Stimulated activated CD4-positive, alpha-beta T cell treated with anti-CD3 and anti-CD28 coated beads, Interleukin-12 subunit alpha, Interleukin-12 subunit beta, amount 100 ng/mL, for 48 hours (primary cell): Measurements from ENCODE around the gene PROM2.

ENCODE experiments used
- DNase-seq, 3 donors: peaks; one replicate each; pipeline ENCODE4 v3.0.0-alpha.2; 2020; ENCODE audit warnings: low read depth in 2 of 3, low spot score in 1 of 3

PROM2 gene

DNA sequence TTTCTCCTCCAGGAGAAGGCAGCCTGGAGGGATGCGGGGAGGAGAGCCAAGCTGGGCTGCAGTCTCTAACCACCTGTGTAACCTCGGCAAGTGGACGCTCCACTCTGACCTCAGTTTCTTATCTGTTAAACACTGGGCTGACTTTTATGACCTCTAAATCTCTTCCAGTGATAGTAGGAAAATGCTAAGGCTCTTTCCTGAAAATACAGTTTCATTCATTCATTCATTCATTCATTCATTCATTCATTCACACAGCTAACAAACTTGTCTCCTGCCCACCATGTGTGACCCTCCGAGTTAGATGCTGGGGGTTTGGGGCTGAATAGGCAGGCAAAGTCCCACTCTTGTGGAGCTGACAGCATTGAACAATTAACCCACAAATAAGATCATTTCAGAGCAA, 9.3 kb downstream of the PROM2 start:
- no peak for DNase-seq

DNA sequence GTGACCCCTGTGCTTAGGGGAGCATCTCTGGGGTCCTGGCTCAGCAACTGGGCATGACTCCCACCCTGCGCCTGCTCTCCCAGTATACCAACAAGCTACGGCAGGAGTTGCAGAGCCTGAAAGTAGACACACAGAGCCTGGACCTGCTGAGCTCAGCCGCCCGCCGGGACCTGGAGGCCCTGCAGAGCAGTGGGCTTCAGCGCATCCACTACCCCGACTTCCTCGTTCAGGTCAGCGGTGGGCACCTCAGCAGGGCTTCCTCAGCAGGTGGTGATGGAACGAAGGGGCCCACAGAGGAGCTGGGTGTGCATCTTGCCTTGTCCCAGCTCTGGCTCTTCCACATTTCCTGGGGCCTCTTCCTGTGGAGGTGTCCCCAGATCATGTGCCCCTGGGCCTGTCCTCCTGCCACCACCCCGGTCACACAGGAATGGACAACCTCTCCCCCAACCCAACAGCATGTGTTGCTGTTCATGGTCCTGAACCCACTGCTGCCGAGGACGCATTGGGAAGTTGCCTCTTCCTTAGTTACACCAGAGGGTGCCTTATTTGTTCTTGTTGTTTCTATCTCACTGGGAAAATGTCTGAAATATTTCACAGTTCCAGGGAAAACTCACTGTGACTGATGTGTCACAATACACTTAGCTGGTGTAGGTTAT, 10.8 kb downstream of the PROM2 start:
- no peak for DNase-seq

DNA sequence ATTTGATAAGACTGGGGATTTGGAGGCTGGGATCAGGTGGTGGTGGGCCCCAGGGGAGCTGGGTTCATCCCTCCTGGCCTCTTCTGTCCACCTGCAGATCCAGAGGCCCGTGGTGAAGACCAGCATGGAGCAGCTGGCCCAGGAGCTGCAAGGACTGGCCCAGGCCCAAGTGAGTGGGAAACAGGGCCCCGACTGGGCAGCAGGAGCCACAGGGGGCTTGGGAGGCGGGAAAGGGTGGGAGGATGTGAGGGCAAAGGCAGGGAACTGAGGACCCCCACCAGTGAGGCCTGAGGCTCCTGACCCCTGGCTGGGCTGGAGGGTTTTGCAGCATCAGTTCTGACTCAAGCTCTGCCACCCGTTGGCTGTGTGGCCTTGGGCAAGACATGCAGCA, 11.3 kb downstream of the PROM2 start:
- no peak for DNase-seq

DNA sequence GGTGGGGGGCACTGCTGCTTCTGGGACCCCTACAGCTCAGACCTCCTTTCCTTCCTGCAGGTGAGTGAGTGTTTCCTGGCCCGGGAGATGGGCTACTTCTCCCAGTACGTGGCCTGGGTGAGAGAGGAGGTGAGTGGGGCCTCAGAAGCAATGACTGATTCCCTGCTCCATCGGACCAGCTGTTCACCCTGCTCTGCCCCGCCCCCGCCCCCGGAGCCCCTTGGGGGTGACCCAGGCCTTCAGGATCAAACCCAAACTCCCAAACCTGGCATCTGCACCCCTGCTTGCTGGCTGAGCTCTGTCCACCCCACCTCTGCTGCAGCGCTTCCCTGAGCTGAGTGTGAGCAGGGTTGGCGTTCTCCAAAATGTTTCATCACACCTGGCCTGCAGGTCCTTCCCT, 13.1 kb downstream of the PROM2 start:
- DNase-seq = no peak

DNA sequence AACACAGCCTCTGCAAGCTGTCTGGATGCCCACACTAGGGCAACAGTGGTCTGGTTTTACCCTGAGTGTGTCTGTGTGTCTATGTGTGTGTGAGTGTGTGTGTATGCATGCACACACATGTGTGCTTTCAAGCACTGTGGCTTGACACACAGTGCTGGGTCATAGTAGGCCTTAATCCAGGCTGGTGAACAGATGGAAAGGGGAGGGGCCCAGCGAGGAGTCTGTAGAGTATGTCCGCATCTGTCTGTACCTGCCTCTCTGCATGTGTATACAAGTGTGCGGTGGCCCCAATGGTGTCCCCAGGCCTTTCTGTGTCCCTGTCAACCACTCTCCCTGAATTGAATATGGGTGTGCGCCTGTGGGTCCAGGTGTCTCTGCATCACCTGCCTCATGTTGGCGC, 13.6 kb downstream of the PROM2 start:
- no peak for DNase-seq

DNA sequence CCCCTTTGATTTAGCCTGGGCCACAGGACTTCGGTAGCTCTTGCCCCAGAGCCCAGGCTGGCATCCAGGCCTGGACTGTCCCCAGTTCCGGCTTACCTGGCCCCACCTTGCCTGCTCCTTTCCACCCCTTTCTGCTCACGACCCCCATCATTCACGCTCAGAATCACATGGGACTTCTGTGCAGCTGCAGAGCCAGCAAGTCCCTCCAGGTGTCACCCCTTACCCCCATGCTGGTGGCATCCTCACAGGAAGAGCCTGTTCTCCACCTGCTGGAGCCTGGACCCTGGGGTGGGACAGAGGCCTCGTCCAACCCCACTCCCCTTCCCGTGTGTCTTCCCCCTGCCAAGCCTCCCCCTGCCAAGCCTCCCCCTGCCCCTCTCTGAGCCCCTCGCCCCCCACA, 15.0 kb downstream of the PROM2 start:
- DNase-seq = no peak

DNA sequence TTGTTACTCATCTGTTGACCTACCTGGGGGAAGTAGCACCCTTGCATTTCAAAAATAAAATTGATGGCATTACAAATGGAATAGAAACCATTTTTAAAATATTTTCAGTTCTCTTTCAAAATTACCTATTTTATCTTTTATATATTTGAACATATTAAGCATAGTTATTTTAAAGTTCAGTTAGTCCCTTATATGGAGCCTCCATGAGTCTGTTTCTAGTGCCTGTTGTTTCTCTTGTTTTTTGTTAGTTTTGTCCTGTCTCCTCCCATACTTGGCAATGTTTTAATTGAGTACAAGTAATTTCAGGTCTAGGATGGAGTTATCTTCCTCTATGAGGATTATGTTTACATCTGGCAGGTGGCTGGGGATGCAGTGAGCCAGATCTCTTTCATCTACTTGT, 17.0 kb downstream of the PROM2 start:
- no peak for DNase-seq

DNA sequence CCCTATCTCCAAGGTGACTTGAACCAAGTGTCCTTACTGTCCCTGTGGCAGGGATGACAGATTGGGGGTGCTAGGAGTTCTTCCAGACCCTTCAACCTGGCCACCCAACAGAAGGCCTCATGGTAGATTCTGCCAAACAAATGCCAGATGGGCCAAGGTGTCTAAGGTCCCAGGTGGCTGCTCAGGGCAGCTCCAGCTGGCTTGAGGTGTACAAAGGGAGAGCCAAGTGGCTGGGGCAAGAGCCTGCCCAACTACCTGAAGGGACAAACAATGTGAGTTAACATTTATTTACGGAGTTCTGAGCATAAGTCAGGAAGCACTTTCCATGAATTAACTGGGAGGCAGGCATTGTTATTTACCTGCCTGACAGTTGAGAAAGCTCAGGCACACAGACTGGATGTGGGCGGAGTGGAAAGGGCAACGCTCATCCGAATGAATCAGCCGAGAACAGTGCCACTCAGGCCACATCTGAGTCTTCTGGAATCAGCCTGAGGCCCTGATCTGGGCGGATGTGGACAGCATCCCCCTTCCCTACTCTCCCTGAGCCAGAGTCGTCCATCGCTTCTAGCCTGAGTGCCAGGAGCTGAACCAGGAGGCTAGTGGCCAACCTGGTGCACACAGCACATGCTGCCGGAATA, 18.5 kb downstream of the PROM2 start:
- no peak for DNase-seq

DNA sequence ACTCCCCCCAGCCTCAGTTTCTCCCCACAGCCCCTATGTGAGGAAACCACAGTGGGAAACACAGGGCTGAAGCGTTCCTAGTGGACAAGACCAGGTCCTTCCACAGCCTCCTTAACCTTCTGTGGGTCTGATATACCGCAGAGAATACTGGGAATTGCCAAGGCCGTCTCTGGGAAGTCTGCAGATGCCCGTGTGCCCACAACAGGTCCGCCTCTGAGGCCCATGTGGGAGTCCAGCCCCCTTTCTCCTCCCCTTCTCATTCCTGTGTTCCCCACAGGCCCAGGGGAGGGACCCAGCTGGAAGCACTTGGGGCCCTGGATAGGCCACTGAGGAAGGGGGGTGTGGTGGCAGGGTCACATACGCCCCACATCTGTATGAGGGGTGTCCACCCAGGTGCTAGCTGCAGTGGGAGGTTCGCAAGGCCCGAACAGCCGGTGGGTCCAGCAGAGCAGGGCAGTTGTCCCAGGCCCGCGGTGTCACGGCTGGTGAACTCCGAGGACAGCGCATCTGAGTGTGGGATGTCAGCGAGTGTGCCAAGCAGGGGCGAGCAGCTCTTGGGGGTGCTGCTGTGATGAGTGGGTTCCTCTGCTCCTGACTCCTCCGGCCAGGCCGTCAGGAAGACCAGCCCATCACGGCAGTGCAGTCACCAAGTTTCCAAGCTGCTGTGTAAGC, 20.5 kb downstream of the PROM2 start:
- no peak for DNase-seq

DNA sequence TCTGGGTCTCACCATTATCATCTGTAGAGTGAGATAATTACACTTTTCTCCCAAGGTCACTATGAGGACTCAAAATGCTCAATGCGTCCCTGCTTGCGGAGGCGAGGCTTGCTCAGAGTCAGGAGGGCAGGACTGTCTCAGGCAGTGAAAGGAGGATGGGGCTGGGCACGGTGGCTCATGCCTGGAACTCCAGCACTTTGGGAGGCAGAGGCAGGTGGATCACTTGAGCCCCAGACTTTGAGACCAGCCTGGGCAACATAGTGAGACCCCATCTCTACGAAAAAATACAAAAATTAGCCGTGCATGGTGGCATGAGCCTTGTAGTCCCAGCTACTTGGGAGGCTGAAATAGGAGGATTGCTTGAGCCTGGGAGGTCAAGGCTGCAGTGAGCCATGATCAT, 21.1 kb downstream of the PROM2 start:
- no peak for DNase-seq

DNA sequence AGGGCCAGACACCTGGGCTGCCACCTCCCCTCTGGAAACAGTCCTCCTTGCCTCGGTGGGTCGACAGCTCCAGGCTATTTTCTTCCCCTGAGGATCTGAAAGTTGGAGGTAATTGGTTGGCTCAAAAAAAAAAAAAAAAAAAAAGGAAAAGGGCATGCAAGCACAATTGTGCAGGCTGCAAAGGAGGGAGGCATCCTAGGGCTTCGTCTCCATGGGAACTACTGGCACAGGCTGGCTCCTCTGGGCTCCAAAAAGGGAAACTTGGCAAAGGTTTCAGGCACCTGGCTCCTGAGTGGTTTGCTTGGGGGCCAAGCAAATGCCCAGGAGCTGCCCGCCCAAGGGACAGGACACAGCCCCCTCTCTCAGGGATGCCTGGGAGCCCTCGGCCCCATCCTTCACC, 21.8 kb downstream of the PROM2 start:
- no peak for DNase-seq

DNA sequence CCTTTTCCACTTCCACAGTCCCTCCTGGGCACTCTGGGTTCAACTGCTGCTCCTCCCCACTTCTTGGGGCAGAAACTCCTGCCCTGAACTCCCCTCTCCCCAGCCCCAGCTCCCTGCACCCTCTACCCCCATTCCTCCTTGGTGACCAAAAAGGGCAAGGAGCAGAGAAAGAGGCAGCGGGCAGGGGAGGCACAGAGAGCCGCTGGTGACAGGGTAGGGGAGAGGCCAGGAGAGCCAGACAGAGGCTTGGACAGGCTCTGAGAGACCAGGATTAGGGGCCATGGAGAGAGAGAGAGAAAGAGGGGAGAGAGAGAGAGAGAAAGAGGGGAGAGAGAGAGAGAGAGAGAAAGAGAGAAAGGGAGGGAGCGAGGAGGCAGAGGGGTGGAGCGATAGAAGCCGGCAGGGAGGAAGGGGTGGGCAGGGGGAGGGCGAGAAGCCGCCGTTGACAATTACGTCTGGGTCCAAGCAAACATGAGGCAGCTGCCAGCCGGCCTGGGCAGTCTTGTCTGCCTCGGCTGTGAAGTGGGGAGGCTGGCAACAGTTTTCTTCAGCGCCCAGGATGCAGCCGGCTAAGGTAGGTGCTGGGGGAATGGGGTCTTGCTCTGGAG, 22.7 kb downstream of the PROM2 start, which contains the start of gene KCNIP3:
TSS of gene KCNIP3 (plus strand) at position 468 of the 608 bp plus-strand sequence. CDS start at position 560, 92 bp downstream.
- no peak for DNase-seq

DNA sequence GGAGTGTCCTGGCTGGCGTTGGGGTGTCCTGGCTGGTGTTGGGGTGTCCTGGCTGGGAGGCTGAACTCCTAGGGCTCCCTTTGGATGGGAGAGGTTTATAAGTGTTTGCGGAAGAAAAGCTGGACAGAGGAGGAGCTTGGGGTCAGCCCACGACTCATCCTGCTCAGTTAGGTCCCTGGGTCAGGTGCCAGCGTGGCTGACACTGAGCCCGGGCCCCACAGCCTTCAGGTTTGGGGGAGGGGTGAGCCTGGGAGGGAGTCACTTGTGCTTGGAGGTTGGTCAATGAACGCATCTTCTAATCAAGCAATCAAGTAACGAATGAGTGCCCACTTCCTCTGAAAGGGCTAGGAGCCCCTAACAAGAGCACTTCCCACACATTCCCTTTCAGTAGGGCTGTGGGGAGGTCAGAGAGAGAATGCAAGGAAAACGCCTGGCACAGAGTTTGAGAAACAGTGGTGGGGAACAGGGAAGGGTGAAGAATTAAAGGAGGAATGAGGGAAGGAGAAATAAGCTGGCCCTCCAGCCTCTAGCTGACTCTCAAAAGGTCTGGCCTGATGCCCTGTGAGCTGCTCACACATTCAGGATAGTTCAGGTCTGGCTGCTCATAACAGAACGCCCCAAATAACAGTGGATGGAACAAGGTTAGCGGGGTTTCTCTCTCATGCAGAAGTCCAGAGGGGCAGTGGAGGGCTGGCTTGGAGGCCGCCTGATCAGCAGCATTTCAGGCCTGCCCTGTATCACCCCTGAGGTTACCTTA, 23.6 kb downstream of the PROM2 start:
- no peak for DNase-seq

DNA sequence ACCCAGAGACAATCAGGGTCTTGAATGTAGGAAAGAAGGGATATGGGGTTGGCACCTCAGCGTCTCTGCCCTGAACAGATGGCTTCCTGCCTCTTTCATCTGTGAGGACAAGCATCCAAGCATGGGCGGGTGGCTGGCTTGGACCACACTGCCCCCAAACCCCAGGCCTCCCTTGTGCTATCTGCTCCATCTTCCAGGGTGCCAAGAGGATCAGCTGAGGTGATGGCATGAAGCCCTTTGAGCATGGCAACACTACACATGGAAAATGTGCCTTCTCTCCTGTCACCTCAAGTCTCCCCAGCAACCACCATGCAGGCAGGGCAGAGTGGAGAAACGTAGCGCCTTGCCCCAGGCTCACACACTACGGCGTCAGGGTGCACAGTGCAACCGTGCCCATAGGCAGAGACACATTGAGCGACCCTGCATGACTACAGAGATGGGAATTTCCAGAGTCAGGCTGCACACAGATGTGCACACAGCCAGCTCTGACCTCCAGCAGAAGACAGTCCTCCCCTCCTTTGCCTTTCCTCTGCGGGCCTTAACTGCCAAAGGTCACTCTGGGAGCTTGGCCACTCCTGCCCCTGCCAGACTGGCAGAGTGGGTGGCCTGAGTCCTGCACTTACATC, 24.4 kb downstream of the PROM2 start:
- no peak for DNase-seq

DNA sequence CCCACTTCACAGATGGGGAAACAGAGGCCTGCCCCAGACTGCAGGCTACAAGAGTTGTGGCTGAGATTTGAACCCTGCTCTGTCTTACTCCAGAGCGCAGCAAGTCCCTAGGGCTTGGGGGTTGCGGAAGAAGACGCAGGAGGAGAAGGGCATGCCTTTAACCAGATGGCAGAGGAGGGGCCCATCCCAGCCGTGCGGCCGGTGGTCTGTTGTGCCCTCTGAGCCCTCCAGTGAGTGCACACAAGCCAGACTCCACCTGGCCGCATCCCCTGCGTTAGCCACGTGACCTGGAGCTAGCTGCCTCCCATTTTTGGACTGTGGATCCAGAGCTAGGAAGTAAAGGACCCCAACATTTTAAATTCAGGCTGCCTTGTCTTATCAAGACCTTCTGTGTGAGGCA, 25.7 kb downstream of the PROM2 start:
- no peak for DNase-seq

DNA sequence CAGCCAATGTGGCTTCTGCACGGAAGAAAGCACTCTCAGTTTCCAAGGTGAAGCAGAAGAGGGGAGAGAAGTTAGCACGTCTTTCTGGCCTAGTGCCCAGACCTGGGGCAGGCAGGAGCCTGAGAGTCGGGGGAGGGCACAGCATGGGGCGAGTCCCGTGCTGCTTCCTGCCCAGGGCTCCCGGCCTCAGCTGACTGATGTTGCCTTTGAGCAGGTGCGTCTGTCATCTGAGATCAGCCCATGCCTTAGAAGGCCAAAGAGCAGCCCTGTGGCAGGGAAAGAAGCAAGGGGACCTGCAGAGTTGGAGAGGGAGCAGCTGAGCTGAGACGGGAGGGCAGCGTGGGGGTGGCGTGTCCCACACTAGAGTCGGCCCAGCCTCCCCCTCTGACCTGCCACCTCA, 26.2 kb downstream of the PROM2 start:
- DNase-seq = no peak

DNA sequence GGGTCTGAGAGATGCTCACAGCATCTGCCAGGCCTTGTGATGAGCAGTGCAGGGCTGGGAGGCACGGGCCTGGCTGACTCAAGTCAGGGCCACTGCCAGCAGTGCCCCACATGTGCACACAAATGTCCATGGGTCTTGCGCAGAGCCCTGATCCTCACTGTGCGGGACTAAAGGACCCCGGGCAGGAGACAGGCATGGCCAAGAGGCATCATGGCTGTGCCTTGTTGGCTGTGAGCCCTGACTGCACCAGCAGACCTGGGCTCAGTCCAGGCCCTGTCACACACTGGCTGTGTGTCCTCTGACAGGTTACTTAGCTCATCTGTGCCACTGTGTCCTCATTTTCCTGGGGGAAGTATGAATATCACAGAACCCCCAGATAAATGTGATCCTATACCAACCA, 26.9 kb downstream of the PROM2 start:
- no peak for DNase-seq

DNA sequence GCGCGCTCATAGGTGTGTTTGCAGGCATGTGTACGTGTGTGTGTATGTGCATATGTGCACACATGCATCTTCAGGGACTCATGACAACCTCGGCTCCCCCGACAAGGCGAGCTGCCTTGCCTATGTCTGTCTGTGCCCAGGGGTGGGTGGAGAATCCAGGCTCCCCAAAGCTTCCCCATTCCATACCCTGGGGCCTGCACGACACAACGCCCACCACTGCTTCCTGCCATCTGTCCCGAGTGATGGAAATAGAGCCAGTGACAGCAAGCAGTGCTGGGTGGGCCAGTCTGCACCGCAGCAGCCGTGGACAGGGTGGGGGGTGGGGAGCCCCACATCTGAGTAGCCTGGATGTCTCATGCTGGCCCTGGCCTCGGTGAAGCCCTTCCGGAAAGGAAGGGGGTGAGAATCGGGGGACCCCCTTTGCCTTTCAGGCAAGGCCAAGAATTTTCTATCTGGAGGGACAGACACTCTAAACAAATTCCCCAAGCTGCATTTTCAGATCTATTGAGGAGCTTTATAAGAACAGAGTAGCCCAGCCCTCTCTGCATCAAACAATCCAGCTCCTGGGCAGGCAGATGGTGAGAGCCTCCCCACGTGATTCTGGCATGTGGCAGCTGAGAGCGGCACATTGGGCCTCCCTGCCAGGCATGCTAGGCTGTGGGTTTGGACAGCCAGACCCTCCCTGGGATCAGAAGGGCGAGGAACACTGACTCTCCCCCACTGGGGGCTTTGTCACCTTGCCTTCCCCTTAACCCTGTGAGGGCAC, 27.8 kb downstream of the PROM2 start:
- no peak for DNase-seq

DNA sequence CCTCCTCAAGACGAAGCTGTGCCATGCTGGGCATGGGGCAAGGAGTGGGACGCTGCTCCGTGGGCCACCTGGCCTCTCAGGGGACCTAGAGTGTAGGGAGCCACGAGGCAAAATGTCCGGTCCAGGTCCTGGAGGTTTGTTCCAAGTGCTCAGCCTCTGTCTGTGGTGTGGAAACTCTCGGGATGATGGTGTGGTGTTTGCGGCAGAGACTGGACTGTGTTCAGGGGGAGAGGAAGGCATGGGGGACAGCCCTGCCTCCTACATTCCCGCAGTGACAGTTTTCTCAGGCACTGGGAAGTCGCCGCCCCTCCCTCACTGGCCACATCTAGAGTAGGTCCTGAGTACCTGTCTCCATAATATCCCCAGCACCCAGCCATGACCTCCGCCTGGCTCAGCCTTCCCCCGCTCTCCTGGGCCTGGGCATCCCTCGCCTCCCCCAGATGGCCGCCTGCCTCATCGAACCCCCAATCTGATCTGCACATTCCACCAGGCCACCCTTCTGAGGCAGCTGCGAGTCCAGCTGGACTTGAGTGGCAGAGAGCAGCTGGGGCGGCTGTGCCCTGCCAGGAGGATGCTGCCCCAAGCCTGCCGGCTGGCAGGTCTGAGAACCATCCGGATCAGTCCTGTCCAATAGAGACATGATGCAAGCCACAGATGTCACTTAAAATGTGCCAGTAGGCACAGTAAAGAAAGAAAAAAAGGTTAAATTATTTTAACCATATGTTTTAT, 29.1 kb downstream of the PROM2 start:
- no peak for DNase-seq
